Upper lobe of left lung (tissue), 4 donors: ENCODE measurements around the gene NEURL1.

Experiments
- CTCF ChIP-seq, 6 experiments: fragments of 450-650 bp in 4 of 6; fragments of 200-600 bp in 2 of 6; sonication (generic) in 2 of 6; IDR thresholded peaks; one replicate each; pipeline ENCODE4 v1.5.1; 2016 to 2019; ENCODE audit warnings: antibody characterized with exemption in 6 of 6
- EP300 ChIP-seq, 4 donors: sonication (generic); formaldehyde crosslinking; IDR thresholded peaks; one replicate each; pipeline ENCODE4 v1.5.1; 2017; ENCODE audit warnings: antibody characterized with exemption in 4 of 4, control low read depth in 2 of 4
- POLR2A ChIP-seq, 4 donors: fragments of 450-650 bp; IDR thresholded peaks; one replicate each; pipeline ENCODE4 v1.5.1; 2016 to 2017; ENCODE audit warnings: antibody characterized with exemption in 4 of 4, mild to moderate bottlenecking in 2 of 4
- POLR2AphosphoS5 ChIP-seq, 2 donors: sonication (generic); formaldehyde crosslinking; IDR thresholded peaks; one replicate each; pipeline ENCODE4 v1.5.1; 2017; ENCODE audit warnings: antibody characterized with exemption in 2 of 2

DNA sequence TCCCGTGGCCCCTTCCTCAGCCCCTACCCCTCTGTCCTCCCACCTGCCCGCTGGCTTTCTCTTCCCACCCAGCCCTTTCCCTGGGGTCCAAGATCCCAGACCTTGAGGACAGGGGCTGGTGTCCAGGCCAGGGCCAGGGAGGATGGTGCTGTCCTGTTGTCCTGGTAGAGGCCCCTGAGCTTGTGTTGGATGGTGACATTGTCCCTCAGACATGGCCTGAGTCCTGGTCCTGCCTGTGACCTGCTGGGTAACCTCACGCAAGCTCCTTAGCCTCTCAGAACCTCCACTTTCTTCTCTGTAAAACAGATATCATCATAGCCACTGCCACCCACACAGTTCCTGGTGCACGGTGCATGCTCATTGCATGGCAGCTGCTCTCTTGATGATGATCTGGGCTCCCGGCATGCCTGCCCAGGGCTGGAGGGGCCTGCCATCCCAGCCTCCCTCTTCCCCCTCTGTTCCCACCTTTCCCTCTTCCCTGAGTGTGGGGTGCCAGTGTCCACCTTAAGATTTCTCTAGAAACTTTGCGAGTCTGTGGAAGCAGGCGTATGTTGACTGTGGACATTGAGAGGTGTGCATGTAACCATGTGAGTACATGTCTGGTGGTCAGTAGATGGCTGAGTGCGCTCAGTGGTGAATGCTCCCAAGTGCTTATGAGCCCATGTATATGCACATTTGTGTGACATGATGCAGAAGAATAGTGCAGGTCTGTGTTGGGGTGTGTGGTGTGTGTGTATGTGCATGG lies 60.4 kb downstream of the NEURL1 start:
- TF ChIP-seq EP300 (IDR thresholded peaks at IDR 0.05) (no peak), CTCF (IDR thresholded peaks at IDR 0.05) (no peak), POLR2AphosphoS5 (IDR thresholded peaks at IDR 0.05) (no peak), POLR2A (IDR thresholded peaks at IDR 0.05) (no peak)
